Measurements from ENCODE around the gene HOMER2. TPM values are rescaled to one million over a fixed set of nuclear protein-coding genes. Genes with fewer than 3 reads are reported as not detected.
A peak's percentile ranks its signal among the peaks of the same experiment; 100 is the strongest.

The HOMER2 gene
- total and polyA plus RNA-seq, 2 of the 13 experiments (the other 11 are each of a cell fraction or from before 2014, with no cell fraction given): 12.9 to 14.1 TPM

- TF ChIP-seq, protein P1, sequence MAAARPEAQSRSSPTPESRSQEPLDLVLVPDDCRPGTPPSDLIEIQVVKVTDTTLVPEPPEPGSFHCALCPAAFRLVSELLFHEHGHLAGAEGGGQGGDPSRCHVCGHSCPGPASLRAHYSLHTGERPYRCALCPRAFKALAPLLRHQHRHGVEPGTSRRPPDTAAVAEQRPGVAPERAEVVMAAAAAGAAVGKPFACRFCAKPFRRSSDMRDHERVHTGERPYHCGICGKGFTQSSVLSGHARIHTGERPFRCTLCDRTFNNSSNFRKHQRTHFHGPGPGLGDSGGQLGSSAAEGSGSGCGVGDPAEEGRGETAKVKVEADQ (CRISPR knock-in tag; IDR thresholded peaks at IDR 0.05; ENCODE audit: borderline replicate concordance): no peak
- TF ChIP-seq RNF219 (CRISPR knock-in tag; IDR thresholded peaks at IDR 0.05): no peak
- TF ChIP-seq ZNF639 (CRISPR knock-in tag; conservative IDR thresholded peaks at IDR 0.05): peak; percentile 22; the same call in 1 of the 2 replicates
- TF ChIP-seq ZNF710 (CRISPR knock-in tag; IDR thresholded peaks at IDR 0.05; ENCODE audit: borderline replicate concordance): no peak
- TF ChIP-seq ELF3 (CRISPR knock-in tag; IDR thresholded peaks at IDR 0.05): peak; percentile 39; the same call in 1 of the 2 replicates
- TF ChIP-seq ZNF841 (CRISPR knock-in tag; IDR thresholded peaks at IDR 0.05; ENCODE audit: borderline replicate concordance): no peak
- TF ChIP-seq SMYD3 (CRISPR knock-in tag; IDR thresholded peaks at IDR 0.05): no peak
- peak; percentile 64 for TF ChIP-seq TEAD3 (CRISPR knock-in tag; optimal IDR thresholded peaks at IDR 0.05; ENCODE audit: borderline replicate concordance)
- no peak for TF ChIP-seq ZNF678 (CRISPR knock-in tag; IDR thresholded peaks at IDR 0.05)
- TF ChIP-seq, protein P2, sequence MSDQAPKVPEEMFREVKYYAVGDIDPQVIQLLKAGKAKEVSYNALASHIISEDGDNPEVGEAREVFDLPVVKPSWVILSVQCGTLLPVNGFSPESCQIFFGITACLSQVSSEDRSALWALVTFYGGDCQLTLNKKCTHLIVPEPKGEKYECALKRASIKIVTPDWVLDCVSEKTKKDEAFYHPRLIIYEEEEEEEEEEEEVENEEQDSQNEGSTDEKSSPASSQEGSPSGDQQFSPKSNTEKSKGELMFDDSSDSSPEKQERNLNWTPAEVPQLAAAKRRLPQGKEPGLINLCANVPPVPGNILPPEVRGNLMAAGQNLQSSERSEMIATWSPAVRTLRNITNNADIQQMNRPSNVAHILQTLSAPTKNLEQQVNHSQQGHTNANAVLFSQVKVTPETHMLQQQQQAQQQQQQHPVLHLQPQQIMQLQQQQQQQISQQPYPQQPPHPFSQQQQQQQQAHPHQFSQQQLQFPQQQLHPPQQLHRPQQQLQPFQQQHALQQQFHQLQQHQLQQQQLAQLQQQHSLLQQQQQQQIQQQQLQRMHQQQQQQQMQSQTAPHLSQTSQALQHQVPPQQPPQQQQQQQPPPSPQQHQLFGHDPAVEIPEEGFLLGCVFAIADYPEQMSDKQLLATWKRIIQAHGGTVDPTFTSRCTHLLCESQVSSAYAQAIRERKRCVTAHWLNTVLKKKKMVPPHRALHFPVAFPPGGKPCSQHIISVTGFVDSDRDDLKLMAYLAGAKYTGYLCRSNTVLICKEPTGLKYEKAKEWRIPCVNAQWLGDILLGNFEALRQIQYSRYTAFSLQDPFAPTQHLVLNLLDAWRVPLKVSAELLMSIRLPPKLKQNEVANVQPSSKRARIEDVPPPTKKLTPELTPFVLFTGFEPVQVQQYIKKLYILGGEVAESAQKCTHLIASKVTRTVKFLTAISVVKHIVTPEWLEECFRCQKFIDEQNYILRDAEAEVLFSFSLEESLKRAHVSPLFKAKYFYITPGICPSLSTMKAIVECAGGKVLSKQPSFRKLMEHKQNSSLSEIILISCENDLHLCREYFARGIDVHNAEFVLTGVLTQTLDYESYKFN (CRISPR knock-in tag; conservative IDR thresholded peaks at IDR 0.05): peak; percentile 34; the same call in 1 of the 2 replicates
- TF ChIP-seq ZNF512 (CRISPR knock-in tag; IDR thresholded peaks at IDR 0.05): no peak
- no peak for TF ChIP-seq NRL (CRISPR knock-in tag; IDR thresholded peaks at IDR 0.05; ENCODE audit: borderline replicate concordance)
- TF ChIP-seq SALL2 (CRISPR knock-in tag; IDR thresholded peaks at IDR 0.05): no peak; the same call in 1 of the 2 replicates
These were observed 142.2 kb downstream of the HOMER2 start (continued) for GRCh38 chr15:82810061-82810889.
